HCT116 (cell line): ENCODE measurements around the gene ADRM1. TPM values are rescaled to one million over a fixed set of nuclear protein-coding genes. Genes with fewer than 3 reads are reported as not detected.

ENCODE experiments used
- ATAC-seq: fragments of 200-7000 bp; cut with Tn5 transposase; 2 replicates; pipeline ENCODE4 v1.9.1; 2020; ENCODE audit warnings: mild to moderate bottlenecking, moderate library complexity
- BruUV-seq: library from RNA; stranded (reverse); fragments of 400-500 nt; replicated peaks from 2 replicates; lab custom pipeline; 2021; lab: Mats Ljungman, UMichigan
- CTCF ChIA-PET: fragments of 300-600 bp; sonication (Branson Sonifier 250); formaldehyde crosslinking; loops from one replicate; lab custom pipeline; 2021; ENCODE audit warnings: antibody characterized with exemption; lab: Charles Lee
- POLR2A ChIA-PET: fragments of 300-600, 350-600 bp; sonication (Branson Sonifier 250); formaldehyde crosslinking; loops from one replicate; lab custom pipeline; 2021; ENCODE audit warnings: antibody characterized with exemption; lab: Charles Lee
- RAD21 ChIA-PET, 2 experiments: fragments of 300-600 bp; sonication (Branson Sonifier 250); formaldehyde crosslinking; loops; one replicate each; lab custom pipeline; 2023; ENCODE audit warnings: low total read pairs in 2 of 2; ENCODE audit not compliant: uncharacterized antibody in 2 of 2, unreplicated experiment in 2 of 2, low non-redundant PET in 1 of 2; lab: Charles Lee
- DNase-seq: peaks from one replicate; pipeline ENCODE4 v3.0.0-alpha.2; 2010; ENCODE audit warnings: low read depth, low spot score
- H2AFZ ChIP-seq: fragments of 200-600 bp; shearing (Covaris generic), sonication (generic); 2 replicates; pipeline ENCODE4 v1.6.1; 2017; ENCODE audit warnings: low read depth, mixed run types, mixed read lengths, antibody characterized with exemption, low read length; ENCODE audit not compliant: poor library complexity, severe bottlenecking
- H3K27ac ChIP-seq: 2 replicates; pipeline ENCODE4 v1.5.1; 2012; ENCODE audit warnings: low read depth, low read length
- H3K27me3 ChIP-seq: fragments of 200-600 bp; sonication (generic); 2 replicates; pipeline ENCODE4 v1.6.1; 2016; ENCODE audit warnings: mixed run types, low read length, mixed read lengths; ENCODE audit not compliant: insufficient read depth
- H3K36me3 ChIP-seq, 2 experiments: fragments of 200-500 bp in 1 of 2; fragments of 200-600 bp in 1 of 2; sonication (Bioruptor generic) in 1 of 2; sonication (generic) in 1 of 2; 2 replicates each; pipeline versions ENCODE4 v1.5.1 to v1.6.1; 2014 to 2016; ENCODE audit warnings: low read length in 2 of 2, inconsistent platforms in 1 of 2, mixed read lengths in 1 of 2, mixed run types in 1 of 2; ENCODE audit not compliant: insufficient read depth in 2 of 2, control insufficient read depth in 1 of 2
- H3K4me1 ChIP-seq, 2 experiments: fragments of 200-600 bp in 1 of 2; sonication (generic) in 1 of 2; 2 replicates each; pipeline versions ENCODE4 v1.5.1 to v1.6.1; 2012 to 2017; ENCODE audit warnings: low read length in 2 of 2, inconsistent platforms in 1 of 2, mild to moderate bottlenecking in 1 of 2, mixed read lengths in 1 of 2, mixed run types in 1 of 2, moderate library complexity in 1 of 2; ENCODE audit not compliant: insufficient read depth in 2 of 2, control insufficient read depth in 1 of 2
- H3K4me2 ChIP-seq: fragments of 200-600 bp; sonication (generic); 2 replicates; pipeline ENCODE4 v1.6.1; 2017; ENCODE audit warnings: mixed run types, low read length, mixed read lengths
- H3K4me3 ChIP-seq, 2 experiments: fragments of 200-600 bp in 1 of 2; sonication (generic) in 1 of 2; replicated peaks in 1 of 2; 2 replicates each; pipeline ENCODE4 v1.5.1; 2011 to 2016; ENCODE audit warnings: low read length in 2 of 2, control low read depth in 1 of 2, low read depth in 1 of 2, mild to moderate bottlenecking in 1 of 2, mixed read lengths in 1 of 2, mixed run types in 1 of 2
- H3K79me2 ChIP-seq: fragments of 200-600 bp; sonication (generic); 2 replicates; pipeline ENCODE4 v1.6.1; 2017; ENCODE audit warnings: mild to moderate bottlenecking, mixed run types, low read length, moderate library complexity, mixed read lengths; ENCODE audit not compliant: insufficient read depth
- H3K9ac ChIP-seq: fragments of 200-600 bp; sonication (generic); 2 replicates; pipeline ENCODE4 v1.6.1; 2016; ENCODE audit warnings: low read length, mixed read lengths
- H3K9me2 ChIP-seq: fragments of 200-600 bp; sonication (generic), shearing (Covaris generic); 2 replicates; pipeline ENCODE4 v1.6.1; 2017; ENCODE audit warnings: mixed run types, mild to moderate bottlenecking, moderate library complexity; ENCODE audit not compliant: insufficient read depth
- H3K9me3 ChIP-seq, 2 experiments: fragments of 200-500 bp in 1 of 2; fragments of 200-600 bp in 1 of 2; sonication (Bioruptor generic) in 1 of 2; sonication (generic) in 1 of 2; 2 replicates each; pipeline ENCODE4 v1.6.1; 2014 to 2017; ENCODE audit warnings: low read length in 2 of 2, mixed read lengths in 2 of 2, inconsistent platforms in 1 of 2, low read depth in 1 of 2, mild to moderate bottlenecking in 1 of 2, mixed run types in 1 of 2, moderate library complexity in 1 of 2; ENCODE audit not compliant: control insufficient read depth in 1 of 2, insufficient read depth in 1 of 2
- H4K20me1 ChIP-seq: fragments of 200-600 bp; sonication (generic), shearing (Covaris generic); 2 replicates; pipeline ENCODE4 v1.6.1; 2017; ENCODE audit warnings: mixed run types, mild to moderate bottlenecking, moderate library complexity; ENCODE audit not compliant: insufficient read depth
- CBX3 ChIP-seq: IDR thresholded peaks from 2 replicates; pipeline ENCODE4 v1.6.1; 2012; ENCODE audit warnings: low read depth
- CEBPB ChIP-seq: IDR thresholded peaks from 2 replicates; pipeline ENCODE4 v1.6.1; 2012; ENCODE audit warnings: low read depth
- ELF1 ChIP-seq: IDR thresholded peaks from 2 replicates; pipeline ENCODE4 v1.6.1; 2012; ENCODE audit warnings: low read depth, borderline replicate concordance
- EZH2phosphoT487 ChIP-seq: fragments of 200-600 bp; IDR thresholded peaks from 2 replicates; pipeline ENCODE4 v1.6.1; 2018; ENCODE audit warnings: antibody characterized with exemption, borderline replicate concordance
- ZNF274 ChIP-seq: fragments of 200-500 bp; sonication (Bioruptor generic); IDR thresholded peaks from 2 replicates; pipeline ENCODE4 v1.6.1; 2014; ENCODE audit warnings: mild to moderate bottlenecking, low read depth, low read length, inconsistent platforms
- intact Hi-C: fragments of 100-400 bp; cut with micrococcal nuclease; formaldehyde crosslinking; loops from 2 replicates; pipeline ENCODE4 v1.10.0; 2022
- total RNA-seq: library from RNA; stranded (reverse); gene quantifications from one replicate; pipeline ENCODE4 v1.2.1, GENCODE V29; 2021; ENCODE audit not compliant: unreplicated experiment

The ADRM1 gene
- total RNA-seq, 1 experiment from 2014 or later: 158 TPM

- Histone ChIP-seq H3K4me3 (no peak overlapping the region), H3K9ac (no peak overlapping the region), H3K27ac (no peak overlapping the region), H3K27me3 (no peaks in the 10 kb centered on the region), H3K9me2 (no peaks in the 10 kb centered on the region), H4K20me1 (no peaks in the 10 kb centered on the region), H3K4me1 (no peaks in the 10 kb centered on the region), H2AFZ (no peak overlapping the region), H3K79me2 (no peaks in the 10 kb centered on the region), H3K36me3 (peaks cover 3 to 12% of the 10 kb centered on the region in 2 experiments; a peak in 2 of 4 replicates), H3K9me3 (no peaks in the 10 kb centered on the region), H3K4me2 (no peak overlapping the region)
- BruUV-seq: no TSS peak
- TF ChIP-seq CEBPB: no peak
- TF ChIP-seq CBX3: no peak
- no peak for TF ChIP-seq ELF1
- POLR2A ChIA-PET: no interaction called here
- intact Hi-C loops: no loop called here
- CTCF ChIA-PET: no interaction called here
- DNase-seq (no peak), ATAC-seq (no peak)
- RAD21 ChIA-PET: no interaction called here
Measured at GRCh38 chr20:62282103-62282502, 20.7 kb upstream of the ADRM1 start.

GRCh38 chr20:62282877-62283503 lies 19.8 kb upstream of the ADRM1 start:
- RAD21 ChIA-PET: no interaction called here
- intact Hi-C loops: no loop called here
- Histone ChIP-seq H3K4me1 (no peaks in the 10 kb centered on the region), H3K79me2 (no peaks in the 10 kb centered on the region), H3K27me3 (no peaks in the 10 kb centered on the region), H4K20me1 (no peaks in the 10 kb centered on the region), H3K9ac (no peak overlapping the region), H2AFZ (no peak overlapping the region), H3K36me3 (peaks cover 3 to 12% of the 10 kb centered on the region in 2 experiments; a peak in 2 of 4 replicates), H3K4me2 (no peak overlapping the region), H3K4me3 (no peak overlapping the region), H3K27ac (no peak overlapping the region), H3K9me3 (no peaks in the 10 kb centered on the region), H3K9me2 (no peaks in the 10 kb centered on the region)
- POLR2A ChIA-PET: no interaction called here
- CTCF ChIA-PET: no interaction called here
- ATAC-seq (no peak), DNase-seq (no peak)
- TF ChIP-seq ZNF274 (no peak), EZH2phosphoT487 (no peak)
- BruUV-seq: no TSS peak
